ENCODE results near the gene TNFRSF17.

- no peak for TF ChIP-seq ERG (CRISPR knock-in tag; IDR thresholded peaks at IDR 0.05)
- no peak for TF ChIP-seq CTCF (IDR thresholded peaks at IDR 0.05)
- no peak for TF ChIP-seq CREM (CRISPR knock-in tag; IDR thresholded peaks at IDR 0.05)
- no peak for TF ChIP-seq RELA (CRISPR knock-in tag; IDR thresholded peaks at IDR 0.05; ENCODE audit: borderline replicate concordance)
- TF ChIP-seq ZBTB43 (CRISPR knock-in tag; IDR thresholded peaks at IDR 0.05): no peak
- no peak for TF ChIP-seq TEAD4 (CRISPR knock-in tag; IDR thresholded peaks at IDR 0.05)
- no peak for TF ChIP-seq NFYB (CRISPR knock-in tag; conservative IDR thresholded peaks at IDR 0.05; ENCODE audit: low read depth)
- no peak for TF ChIP-seq MAX (CRISPR knock-in tag; IDR thresholded peaks at IDR 0.05)
These were observed 20.2 kb downstream of the TNFRSF17 start for GRCh38 chr16:11985250-11985649.
